Left lung (tissue), 10 donors: ENCODE measurements around the gene CTNND2. TPM values are rescaled to one million over a fixed set of nuclear protein-coding genes. Genes with fewer than 3 reads are reported as not detected.

ENCODE experiments used
- ATAC-seq: fragments of 200-7000 bp; cut with Tn5 transposase; one replicate; pipeline ENCODE4 v1.9.1; 2020; ENCODE audit warnings: moderate library complexity
- DNase-seq, 4 donors: peaks; one replicate each; pipeline ENCODE4 v3.0.0-alpha.2; 2013 to 2020
- H3K27ac ChIP-seq, 2 donors: fragments of 200-600 bp; sonication (generic) in 1 of 2; one replicate each; pipeline versions ENCODE4 v1.5.0 to v1.8.0; 2020 to 2021
- H3K27me3 ChIP-seq, 2 donors: fragments of 200-600 bp; sonication (generic) in 1 of 2; one replicate each; pipeline versions ENCODE4 v1.5.0 to v1.8.0; 2020 to 2021
- H3K36me3 ChIP-seq, 2 donors: fragments of 200-600 bp; sonication (generic) in 1 of 2; one replicate each; pipeline versions ENCODE4 v1.5.0 to v1.8.0; 2020 to 2021
- H3K4me1 ChIP-seq, 2 donors: fragments of 200-600 bp; one replicate each; pipeline ENCODE4 v1.8.0; 2021
- H3K4me3 ChIP-seq, 2 donors: fragments of 200-600 bp; sonication (generic) in 1 of 2; one replicate each; pipeline versions ENCODE4 v1.5.0 to v1.8.0; 2020 to 2021; ENCODE audit warnings: mild to moderate bottlenecking in 1 of 2
- H3K9me3 ChIP-seq, 2 donors: fragments of 200-600 bp; sonication (generic) in 1 of 2; one replicate each; pipeline versions ENCODE4 v1.5.0 to v1.8.0; 2020 to 2021
- intact Hi-C, 2 donors: fragments of 100-400 bp; cut with DNase I; formaldehyde crosslinking; loops; one replicate each; pipeline versions ENCODE4 v1.11.2 to v1.14.2; 2022
- polyA plus RNA-seq, 6 donors: library from polyadenylated mRNA; unstranded; fragments of 120-200 nt; gene quantifications; one replicate each; pipeline ENCODE4 v1.2.1, GENCODE V29; 2013; ENCODE audit not compliant: insufficient read length in 6 of 6
- total RNA-seq, 2 donors: library from RNA; stranded (reverse); fragmentation: NEBNext Ultra II Directional; extraction: Animal tissue kit (Norgen Biotek cat#: 25700); gene quantifications; one replicate each; pipeline ENCODE4 v1.2.1, GENCODE V29; 2021
- TF ChIP-seq, protein P1 (sequence below), 2 donors: fragments of 200-600 bp; sonication (generic) in 1 of 2; IDR thresholded peaks; one replicate each; pipeline versions ENCODE4 v1.5.0 to v1.8.0; 2021; ENCODE audit warnings: antibody characterized with exemption in 2 of 2
- donor health status: DM: no; HTN: yes; CAD: no.
- donor health status: DM: no; HTN: no; CAD: no.

CTNND2 gene
- total and polyA plus RNA-seq, 8 donors, result 1.2 to 4.2 (median 2.2) TPM; not detected in 1

DNA sequence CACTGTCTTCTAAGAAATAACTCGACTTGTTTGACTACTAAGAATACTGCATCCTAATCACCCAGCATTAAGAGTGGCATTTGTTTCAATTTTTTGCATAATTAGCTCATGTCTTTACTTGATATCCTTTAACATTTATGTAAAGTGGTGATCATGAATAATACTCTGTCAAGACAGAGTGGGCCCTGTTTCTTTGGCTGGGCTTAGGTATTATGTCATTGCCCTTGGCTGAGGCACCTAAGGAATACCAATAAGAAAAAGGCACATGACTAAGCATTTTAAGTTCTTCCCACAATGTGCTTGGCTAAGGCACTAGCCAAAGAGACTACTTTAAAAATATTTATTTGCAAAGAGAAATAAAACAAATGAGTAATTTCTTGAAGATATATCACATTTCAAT, 308.1 kb downstream of the CTNND2 start:
- H3K9me3 ChIP-seq, result no peaks in the 10 kb centered on the region
- H3K4me3 ChIP-seq, result no peak overlapping the region
- H3K27me3 ChIP-seq, result no peaks in the 10 kb centered on the region
- ATAC-seq, result no peak
- H3K36me3 ChIP-seq, result no peaks in the 10 kb centered on the region
- H3K4me1 ChIP-seq, result no peaks in the 10 kb centered on the region
- no peak overlapping the region for H3K27ac ChIP-seq
- intact Hi-C loops, result no loop called here
- TF ChIP-seq, protein P1, sequence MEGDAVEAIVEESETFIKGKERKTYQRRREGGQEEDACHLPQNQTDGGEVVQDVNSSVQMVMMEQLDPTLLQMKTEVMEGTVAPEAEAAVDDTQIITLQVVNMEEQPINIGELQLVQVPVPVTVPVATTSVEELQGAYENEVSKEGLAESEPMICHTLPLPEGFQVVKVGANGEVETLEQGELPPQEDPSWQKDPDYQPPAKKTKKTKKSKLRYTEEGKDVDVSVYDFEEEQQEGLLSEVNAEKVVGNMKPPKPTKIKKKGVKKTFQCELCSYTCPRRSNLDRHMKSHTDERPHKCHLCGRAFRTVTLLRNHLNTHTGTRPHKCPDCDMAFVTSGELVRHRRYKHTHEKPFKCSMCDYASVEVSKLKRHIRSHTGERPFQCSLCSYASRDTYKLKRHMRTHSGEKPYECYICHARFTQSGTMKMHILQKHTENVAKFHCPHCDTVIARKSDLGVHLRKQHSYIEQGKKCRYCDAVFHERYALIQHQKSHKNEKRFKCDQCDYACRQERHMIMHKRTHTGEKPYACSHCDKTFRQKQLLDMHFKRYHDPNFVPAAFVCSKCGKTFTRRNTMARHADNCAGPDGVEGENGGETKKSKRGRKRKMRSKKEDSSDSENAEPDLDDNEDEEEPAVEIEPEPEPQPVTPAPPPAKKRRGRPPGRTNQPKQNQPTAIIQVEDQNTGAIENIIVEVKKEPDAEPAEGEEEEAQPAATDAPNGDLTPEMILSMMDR (IDR thresholded peaks at IDR 0.05), result no peak
- DNase-seq, result no peak

DNA sequence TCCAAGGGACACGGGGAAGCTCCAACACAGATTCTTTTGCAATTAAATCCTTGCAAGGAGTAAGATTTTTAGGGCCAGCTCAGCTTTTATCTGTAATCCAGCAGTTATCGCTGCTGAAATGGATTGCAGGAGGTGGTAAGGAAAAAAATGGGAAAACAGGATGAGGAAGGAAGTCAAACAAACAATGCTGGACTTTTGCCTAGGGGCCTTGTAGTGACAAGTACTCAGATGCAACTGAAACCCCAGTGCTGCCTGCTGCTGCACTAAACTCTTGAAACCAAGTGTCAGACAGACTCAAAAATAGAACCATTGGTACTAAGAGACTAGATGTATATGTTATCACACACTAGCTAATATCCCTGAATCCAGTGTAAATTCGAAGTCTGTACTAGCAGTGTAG, 309.2 kb downstream of the CTNND2 start:
- Histone ChIP-seq H3K9me3 (no peaks in the 10 kb centered on the region), H3K27me3 (no peaks in the 10 kb centered on the region), H3K4me1 (no peaks in the 10 kb centered on the region), H3K27ac (no peak overlapping the region), H3K36me3 (no peaks in the 10 kb centered on the region), H3K4me3 (no peak overlapping the region)
- intact Hi-C loops, result no loop called here
- TF ChIP-seq, protein P1 (IDR thresholded peaks at IDR 0.05), result no peak
- ATAC-seq (no peak), DNase-seq (no peak)

DNA sequence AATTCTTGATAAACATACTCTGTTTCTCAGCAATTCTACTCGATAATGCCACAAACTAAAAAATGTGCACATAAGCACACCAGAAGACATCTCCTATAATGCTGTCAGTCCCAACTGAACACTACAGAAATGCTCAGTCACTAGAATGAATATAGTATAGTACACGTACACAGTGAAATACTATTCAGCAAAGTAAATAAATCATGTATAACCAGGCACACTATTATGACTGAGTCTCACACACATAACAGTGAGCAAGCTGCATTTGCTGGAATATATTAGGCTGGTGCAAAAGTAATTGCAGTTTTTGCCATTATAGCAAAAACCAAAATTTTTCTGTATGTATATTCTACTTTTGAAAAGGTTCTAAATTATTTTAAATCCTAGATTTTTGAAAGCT, 310.2 kb downstream of the CTNND2 start:
- TF ChIP-seq, protein P1 (IDR thresholded peaks at IDR 0.05), result no peak

DNA sequence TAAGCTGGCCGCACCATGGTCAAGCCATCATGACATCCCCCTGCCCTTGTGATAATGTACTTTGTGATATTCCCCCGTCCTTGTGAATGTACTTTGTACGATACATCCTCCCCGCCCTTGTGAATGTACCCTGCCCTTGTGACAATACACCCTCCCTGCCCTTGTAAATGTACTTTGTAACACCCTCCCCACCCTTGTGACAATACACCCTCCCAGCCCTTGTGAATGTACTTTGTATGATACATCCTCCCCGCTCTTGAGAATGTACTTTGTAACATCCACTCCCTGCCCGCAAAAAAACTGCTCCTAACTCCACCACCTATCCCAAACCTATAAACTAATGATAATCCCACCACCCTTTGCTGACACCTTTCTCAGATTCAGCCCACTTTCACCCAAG, 313.8 kb downstream of the CTNND2 start:
- no peaks in the 10 kb centered on the region for H3K9me3 ChIP-seq
- no peaks in the 10 kb centered on the region for H3K27me3 ChIP-seq
- H3K27ac ChIP-seq, result no peak overlapping the region
- ATAC-seq, result no peak
- no peaks in the 10 kb centered on the region for H3K4me1 ChIP-seq
- no peak for DNase-seq
- no peak overlapping the region for H3K4me3 ChIP-seq
- H3K36me3 ChIP-seq, result no peaks in the 10 kb centered on the region
- TF ChIP-seq, protein P1 (IDR thresholded peaks at IDR 0.05), result no peak
- intact Hi-C loops, result no loop called here

More for the DNA sequence above, 310.2 kb downstream of the CTNND2 start:
- no peaks in the 10 kb centered on the region for H3K27me3 ChIP-seq
- H3K4me3 ChIP-seq, result no peak overlapping the region
- ATAC-seq (no peak), DNase-seq (no peak)
- intact Hi-C loops, result no loop called here
- H3K9me3 ChIP-seq, result no peaks in the 10 kb centered on the region
- H3K36me3 ChIP-seq, result no peaks in the 10 kb centered on the region
- no peaks in the 10 kb centered on the region for H3K4me1 ChIP-seq
- H3K27ac ChIP-seq, result no peak overlapping the region

DNA sequence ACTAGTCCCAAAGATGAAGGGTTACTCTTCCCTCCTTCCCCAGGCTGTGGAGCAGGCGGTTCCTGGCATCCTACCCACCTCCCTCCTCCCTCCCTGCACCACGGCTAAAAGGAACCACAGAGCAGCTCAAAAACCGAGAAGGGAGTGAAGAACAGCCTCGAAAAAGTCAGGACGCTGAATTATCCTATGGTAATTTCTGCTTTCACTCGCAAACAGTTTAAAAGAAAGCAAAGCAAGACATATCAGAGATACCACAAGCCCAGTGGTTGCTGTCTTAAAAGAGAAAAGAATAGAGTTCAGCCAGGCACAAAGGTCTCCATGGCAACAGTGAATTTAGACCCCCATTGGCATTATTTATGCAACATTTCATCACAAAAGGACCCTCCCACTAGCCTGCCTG, 315.4 kb downstream of the CTNND2 start:
- DNase-seq, result no peak
- no peak for ATAC-seq

More for the DNA sequence above, 315.4 kb downstream of the CTNND2 start:
- TF ChIP-seq, protein P1 (IDR thresholded peaks at IDR 0.05), result no peak
- Histone ChIP-seq H3K27ac (no peak overlapping the region), H3K9me3 (no peaks in the 10 kb centered on the region), H3K36me3 (no peaks in the 10 kb centered on the region), H3K27me3 (no peaks in the 10 kb centered on the region), H3K4me1 (no peaks in the 10 kb centered on the region), H3K4me3 (no peak overlapping the region)
- intact Hi-C loops, result no loop called here
